Measurements from ENCODE around the gene STX1B. TPM values are rescaled to one million over a fixed set of nuclear protein-coding genes. Genes with fewer than 3 reads are reported as not detected.

Gene STX1B
- total RNA-seq, 4 donors from 2014 or later = 0.41 to 1.3 TPM; not detected in 2

DNA sequence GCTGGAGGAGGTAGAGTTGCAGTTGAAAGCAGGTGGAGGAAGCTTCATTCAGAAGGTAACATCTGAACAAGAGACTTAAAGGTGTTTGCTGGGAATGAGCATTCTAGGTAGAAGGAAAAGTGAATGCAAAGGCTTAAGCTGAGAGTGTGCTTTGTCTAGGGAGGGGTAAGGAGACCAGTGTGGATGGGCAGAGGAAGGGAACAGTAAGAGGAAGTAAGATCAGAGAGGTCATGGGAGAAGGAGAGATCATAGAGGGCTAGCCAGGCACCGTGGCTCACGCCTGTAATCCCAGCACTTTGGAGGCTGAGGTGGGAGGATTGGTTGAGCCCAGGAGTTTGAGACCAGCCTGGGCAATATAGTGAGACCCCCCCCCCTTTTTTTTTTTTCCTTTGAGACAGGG, 26.3 kb upstream of the STX1B start:
- H3K27ac ChIP-seq = no peak overlapping the region
- TF ChIP-seq EP300 (IDR thresholded peaks at IDR 0.05; ENCODE audit: low read depth) = no peak
- TF ChIP-seq POLR2AphosphoS5 (IDR thresholded peaks at IDR 0.05) = no peak
- TF ChIP-seq, protein P1, sequence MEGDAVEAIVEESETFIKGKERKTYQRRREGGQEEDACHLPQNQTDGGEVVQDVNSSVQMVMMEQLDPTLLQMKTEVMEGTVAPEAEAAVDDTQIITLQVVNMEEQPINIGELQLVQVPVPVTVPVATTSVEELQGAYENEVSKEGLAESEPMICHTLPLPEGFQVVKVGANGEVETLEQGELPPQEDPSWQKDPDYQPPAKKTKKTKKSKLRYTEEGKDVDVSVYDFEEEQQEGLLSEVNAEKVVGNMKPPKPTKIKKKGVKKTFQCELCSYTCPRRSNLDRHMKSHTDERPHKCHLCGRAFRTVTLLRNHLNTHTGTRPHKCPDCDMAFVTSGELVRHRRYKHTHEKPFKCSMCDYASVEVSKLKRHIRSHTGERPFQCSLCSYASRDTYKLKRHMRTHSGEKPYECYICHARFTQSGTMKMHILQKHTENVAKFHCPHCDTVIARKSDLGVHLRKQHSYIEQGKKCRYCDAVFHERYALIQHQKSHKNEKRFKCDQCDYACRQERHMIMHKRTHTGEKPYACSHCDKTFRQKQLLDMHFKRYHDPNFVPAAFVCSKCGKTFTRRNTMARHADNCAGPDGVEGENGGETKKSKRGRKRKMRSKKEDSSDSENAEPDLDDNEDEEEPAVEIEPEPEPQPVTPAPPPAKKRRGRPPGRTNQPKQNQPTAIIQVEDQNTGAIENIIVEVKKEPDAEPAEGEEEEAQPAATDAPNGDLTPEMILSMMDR (IDR thresholded peaks at IDR 0.05) = no peak
- TF ChIP-seq POLR2A (IDR thresholded peaks at IDR 0.05) = no peak
- in situ Hi-C loops (cut with MboI; ENCODE audit: low pct_ligation_motif_present in 1 of 4, low pct_unique_long_range_greater_than_20kb in 1 of 4, low sequenced_read_pairs in 3 of 4) = no loop called here
- H3K27me3 ChIP-seq = no peaks in the 10 kb centered on the region
- intact Hi-C loops (cut with DNase I; ENCODE audit: low total_unique reads) = no loop called here
- DNase-seq = no peak
- no peak overlapping the region for H3K4me3 ChIP-seq
- H3K4me1 ChIP-seq = peaks cover 5 to 22% (median 15%) of the 10 kb centered on the region in 4 donors
- peaks cover 0 to 20% (median 8%) of the 10 kb centered on the region in 4 donors for H3K36me3 ChIP-seq
- no peaks in the 10 kb centered on the region for H3K9me3 ChIP-seq
- 56 to 80% methylated on average over 2 of the region's 2 CpGs for WGBS, 2 donors (ENCODE audit: low coverage in 1 of 2)

DNA sequence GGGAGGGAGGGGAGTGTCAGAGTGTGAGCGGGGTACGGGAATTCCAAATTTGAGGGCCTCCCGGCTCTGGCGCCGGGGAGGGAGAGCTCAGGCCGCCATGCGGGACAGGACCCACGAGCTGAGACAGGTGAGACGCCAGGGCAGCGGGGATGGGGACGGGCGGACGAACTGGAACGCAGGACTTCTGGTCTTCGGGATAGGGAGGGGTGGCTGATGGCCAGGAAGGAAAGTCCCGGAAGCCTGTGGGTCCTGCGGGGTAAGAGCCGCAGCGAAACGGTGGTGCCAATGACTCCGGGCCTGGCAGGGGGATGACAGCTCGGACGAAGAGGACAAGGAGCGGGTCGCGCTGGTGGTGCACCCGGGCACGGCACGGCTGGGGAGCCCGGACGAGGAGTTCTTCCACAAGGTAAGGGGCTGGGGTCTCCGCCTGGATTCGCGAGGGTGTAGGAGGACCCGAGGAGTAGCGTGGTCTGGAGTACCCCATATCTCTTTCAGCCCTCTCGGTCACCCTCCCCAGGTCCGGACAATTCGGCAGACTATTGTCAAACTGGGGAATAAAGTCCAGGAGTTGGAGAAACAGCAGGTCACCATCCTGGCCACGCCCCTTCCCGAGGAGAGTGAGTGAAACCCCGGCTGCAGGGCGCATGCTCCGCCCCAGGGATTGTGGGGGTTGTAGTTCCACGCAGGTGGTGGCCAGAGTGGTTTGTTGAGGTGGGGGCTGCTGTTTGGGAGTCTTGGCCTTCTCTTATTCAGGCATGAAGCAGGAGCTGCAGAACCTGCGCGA, 23.5 kb upstream of the STX1B start:
- TF ChIP-seq, protein P1 (IDR thresholded peaks at IDR 0.05) = no peak
- TF ChIP-seq POLR2A (IDR thresholded peaks at IDR 0.05) (peak; percentile 62), POLR2AphosphoS5 (IDR thresholded peaks at IDR 0.05) (peak; percentile 63 to 83 (median 78)), EP300 (IDR thresholded peaks at IDR 0.05; ENCODE audit: low read depth) (no peak)
- 0 to 1% methylated on average over 2 to 47 of the region's 47 CpGs for WGBS, 2 donors (ENCODE audit: low coverage in 1 of 2)
- H3K27ac ChIP-seq = peak overlapping the region; percentile 90 to 94 (median 91)
- H3K4me1 ChIP-seq = peaks cover 5 to 22% (median 15%) of the 10 kb centered on the region in 4 donors
- H3K36me3 ChIP-seq = peaks cover 0 to 6% (median 2%) of the 10 kb centered on the region in 4 donors
- intact Hi-C loops (cut with DNase I; ENCODE audit: low total_unique reads) (no loop called here), in situ Hi-C loops (cut with MboI; ENCODE audit: low pct_ligation_motif_present in 1 of 4, low pct_unique_long_range_greater_than_20kb in 1 of 4, low sequenced_read_pairs in 3 of 4) (no loop called here)
- no peaks in the 10 kb centered on the region for H3K9me3 ChIP-seq
- H3K27me3 ChIP-seq = no peaks in the 10 kb centered on the region
- H3K4me3 ChIP-seq = peak overlapping the region; percentile 59 to 85 (median 82)
- DNase-seq = peak; percentile 94

DNA sequence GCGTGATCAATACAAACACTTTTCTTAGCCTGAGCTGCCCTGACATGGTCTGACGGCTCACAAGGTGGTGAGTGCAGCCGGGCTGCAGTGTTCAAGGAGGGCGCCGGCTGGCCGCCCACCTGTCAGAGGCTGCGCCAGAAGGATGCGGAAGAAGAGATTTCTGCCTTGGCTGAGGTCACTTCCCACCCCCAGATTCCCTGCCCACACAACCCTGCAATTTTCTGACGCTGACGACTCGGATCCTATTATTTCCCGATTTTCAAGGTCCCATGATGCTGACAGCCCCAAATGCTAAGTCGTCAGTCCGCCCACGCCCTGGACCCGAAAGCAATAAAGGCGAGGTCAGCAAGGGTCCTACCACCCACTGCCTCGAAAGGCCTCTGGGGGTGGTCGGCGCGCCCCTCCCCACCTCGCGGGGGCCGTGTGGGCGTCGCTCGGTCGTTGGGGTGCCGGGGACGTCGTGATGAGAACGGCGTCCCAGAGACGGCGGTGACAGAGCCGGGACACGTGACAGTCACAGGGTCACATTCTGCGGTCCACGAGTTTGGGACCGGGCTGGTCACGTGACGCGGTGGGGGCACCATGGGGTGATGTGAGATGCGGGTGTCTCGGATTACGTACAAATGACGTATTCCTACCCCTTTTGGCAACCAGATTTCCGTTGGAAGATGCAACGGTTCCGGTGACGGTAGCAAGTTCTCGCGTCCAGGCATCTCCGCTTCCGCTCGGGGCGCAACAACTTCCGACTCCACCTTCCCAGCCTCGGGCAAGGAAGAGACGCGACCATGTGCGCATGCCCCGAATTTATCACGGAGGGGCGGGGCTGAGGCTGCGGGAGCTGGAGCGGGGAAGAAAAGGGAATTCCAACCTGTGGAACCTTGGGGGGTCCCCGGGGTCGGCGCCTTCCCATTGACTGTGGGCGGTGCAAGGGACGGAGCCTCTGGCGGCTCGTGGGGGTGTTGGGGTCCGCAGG, 22.6 kb upstream of the STX1B start, which contains the start of gene STX4:
TSS of gene STX4 (plus strand) at position 823 of the 973 bp plus-strand sequence. CDS start 248 bp downstream, outside the sequence.
- Histone ChIP-seq H3K9me3 (no peaks in the 10 kb centered on the region), H3K4me3 (peak within 1 kb of the TSS; percentile 82 to 86 (median 84)), H3K36me3 (peaks cover 0 to 2% (median 0%) of the 10 kb centered on the region in 4 donors), H3K4me1 (peaks cover 5 to 22% (median 15%) of the 10 kb centered on the region in 4 donors), H3K27ac (peak within 1 kb of the TSS; percentile 90 to 94 (median 91)), H3K27me3 (no peaks in the 10 kb centered on the region)
- intact Hi-C loops (cut with DNase I; ENCODE audit: low total_unique reads) = no loop called here
- peak; percentile 99 for DNase-seq
- in situ Hi-C loops (cut with MboI; ENCODE audit: low pct_ligation_motif_present in 1 of 4, low pct_unique_long_range_greater_than_20kb in 1 of 4, low sequenced_read_pairs in 3 of 4) = no loop called here
- WGBS, 2 donors (ENCODE audit: low coverage in 1 of 2) = 0% methylated on average over 16 to 66 of the region's 75 CpGs
- TF ChIP-seq EP300 (IDR thresholded peaks at IDR 0.05; ENCODE audit: low read depth) (no peak), POLR2AphosphoS5 (IDR thresholded peaks at IDR 0.05) (peak in 2 of 3 donors; percentile 76 to 81), POLR2A (IDR thresholded peaks at IDR 0.05) (peak; percentile 30)
- TF ChIP-seq, protein P1 (IDR thresholded peaks at IDR 0.05) = no peak

DNA sequence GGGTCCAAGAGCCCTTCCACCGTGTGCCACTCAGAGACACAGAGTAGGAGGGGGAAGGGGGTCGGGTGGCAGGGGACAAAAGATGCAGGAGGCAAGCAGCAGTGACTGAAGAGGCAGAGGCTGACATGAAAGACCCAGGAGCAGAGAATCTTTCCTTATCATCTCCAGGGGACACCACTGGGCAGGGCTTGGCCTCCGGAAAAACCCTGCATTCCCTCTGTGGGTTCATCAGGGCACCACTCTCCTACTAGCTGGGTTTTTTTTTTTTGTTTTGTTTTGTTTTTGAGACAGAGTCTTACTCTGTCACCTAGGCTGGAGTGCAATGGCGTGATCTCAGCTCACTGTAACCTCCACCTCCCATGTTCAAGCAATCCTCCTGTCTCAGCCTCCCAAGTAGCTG, 20.8 kb upstream of the STX1B start:
- no peak for TF ChIP-seq EP300 (IDR thresholded peaks at IDR 0.05; ENCODE audit: low read depth)
- TF ChIP-seq, protein P1 (IDR thresholded peaks at IDR 0.05) = no peak
- TF ChIP-seq POLR2A (IDR thresholded peaks at IDR 0.05) = no peak
- TF ChIP-seq POLR2AphosphoS5 (IDR thresholded peaks at IDR 0.05) = no peak
- in situ Hi-C loops (cut with MboI; ENCODE audit: low pct_ligation_motif_present in 1 of 4, low pct_unique_long_range_greater_than_20kb in 1 of 4, low sequenced_read_pairs in 3 of 4) (no loop called here), intact Hi-C loops (cut with DNase I; ENCODE audit: low total_unique reads) (no loop called here)
- Histone ChIP-seq H3K36me3 (no peaks in the 10 kb centered on the region), H3K4me3 (no peak overlapping the region), H3K9me3 (no peaks in the 10 kb centered on the region), H3K27me3 (no peaks in the 10 kb centered on the region), H3K4me1 (peaks cover 5 to 19% (median 15%) of the 10 kb centered on the region in 4 donors), H3K27ac (no peak overlapping the region)
- 89 to 100% methylated on average over 1 to 4 of the region's 4 CpGs for WGBS, 2 donors (ENCODE audit: low coverage in 1 of 2)
- DNase-seq = no peak
